Measurements from ENCODE around the gene GTF2E1.
"Not testable (repeated sequence)": the region's sequence is repeated elsewhere in the genome, so short reads cannot be mapped to it uniquely, and the experiment has no call there.

The GTF2E1 gene

DNA sequence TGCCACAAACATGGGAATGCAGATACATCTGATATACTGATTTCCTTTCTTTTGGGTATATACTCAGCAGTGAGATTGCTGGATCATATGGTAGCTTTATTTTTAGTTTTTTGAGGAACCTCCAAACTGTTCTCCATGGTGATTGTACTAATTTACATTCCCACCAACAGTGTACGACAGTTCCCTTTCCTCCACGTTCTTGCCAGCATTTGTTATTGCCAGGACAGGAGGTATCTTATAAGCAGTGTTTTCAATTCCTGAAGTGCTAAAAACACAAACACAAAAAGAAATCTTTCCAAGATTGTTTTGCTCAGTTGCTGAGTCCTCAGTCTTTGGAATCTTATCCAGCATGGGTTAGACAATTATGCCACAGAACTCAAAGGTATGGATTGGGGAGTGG is 13.5 kb downstream of the GTF2E1 start:
- DNase-seq = no peak

- DNase-seq = not testable (repeated sequence)
Observed at GRCh38 chr3:120758551-120758950, 16.0 kb downstream of the GTF2E1 start.

GRCh38 chr3:120762615-120763014 is 20.1 kb downstream of the GTF2E1 start:
- no peak for DNase-seq

DNA sequence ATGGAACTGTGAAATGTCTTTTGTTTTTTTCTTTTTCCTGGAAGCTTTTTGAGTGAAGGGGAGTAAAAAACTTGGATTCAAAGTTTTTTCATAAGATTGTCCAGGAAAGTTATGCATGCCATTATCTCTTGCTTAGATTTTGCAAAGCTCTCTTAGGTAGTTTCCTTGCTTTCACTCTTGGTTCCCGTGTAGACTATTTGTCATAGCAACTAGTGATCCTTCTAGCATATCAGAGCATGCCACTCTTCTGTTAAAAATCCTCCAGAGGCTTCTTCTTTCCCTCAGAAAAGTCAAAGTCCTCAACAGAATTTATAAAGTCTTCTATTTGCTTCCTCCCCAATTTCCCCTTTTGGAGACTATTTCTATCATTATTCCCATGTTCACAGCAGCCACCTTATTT is 21.1 kb downstream of the GTF2E1 start:
- no peak for DNase-seq

DNA sequence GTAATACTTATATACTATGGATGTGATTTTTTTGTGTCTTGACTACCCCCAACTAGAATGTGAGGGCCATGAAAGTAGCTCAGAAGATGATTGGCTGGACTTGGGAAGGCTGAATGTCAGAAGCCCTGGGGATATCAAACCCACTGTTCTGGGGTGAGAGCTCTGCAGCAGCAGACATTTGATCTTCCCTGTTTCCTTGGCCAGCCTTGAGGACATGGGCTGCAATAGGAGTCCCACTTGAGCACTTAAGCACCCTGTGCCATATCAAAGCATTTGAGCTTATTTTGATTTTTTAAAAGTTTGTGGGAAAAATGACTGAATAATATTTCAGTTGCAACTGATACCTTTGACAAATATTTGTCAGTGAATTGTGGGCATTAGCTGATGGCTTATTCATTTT is 21.7 kb downstream of the GTF2E1 start:
- DNase-seq = peak; percentile 13

DNA sequence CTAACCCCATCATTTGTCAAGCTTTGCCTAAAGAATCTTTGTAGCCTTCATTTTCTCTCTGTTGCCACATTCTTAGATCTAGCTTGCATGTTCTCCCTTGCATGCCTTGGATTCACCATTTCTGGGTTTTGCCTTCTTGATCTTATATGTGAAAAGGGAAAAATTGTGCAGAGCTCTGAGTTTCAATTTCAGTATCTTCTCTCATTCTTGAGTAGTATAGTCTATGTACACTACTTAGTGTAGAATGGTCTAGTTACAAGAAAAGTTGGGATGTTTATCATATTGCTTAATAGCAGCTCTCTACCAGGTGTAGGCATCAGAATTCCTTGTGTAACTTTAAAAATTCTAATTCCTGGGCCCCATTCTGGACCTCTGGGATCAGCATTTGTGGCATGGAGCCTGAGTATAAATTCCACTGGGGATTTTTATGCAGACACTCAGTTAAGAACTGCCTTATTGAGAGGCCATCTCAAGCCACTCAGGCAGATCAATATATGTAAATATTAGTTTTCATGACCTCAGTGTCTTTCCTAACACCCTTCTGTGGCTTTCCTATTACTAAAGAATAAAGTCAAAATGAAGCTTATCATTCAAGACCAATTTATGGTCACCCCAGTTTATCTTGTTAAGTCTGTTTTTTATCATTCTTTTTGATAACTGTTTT is 23.4 kb downstream of the GTF2E1 start:
- no peak for DNase-seq

- no peak for DNase-seq
Observed at GRCh38 chr3:120766576-120766975, 24.0 kb downstream of the GTF2E1 start.

GRCh38 chr3:120767106-120767505 is 24.6 kb downstream of the GTF2E1 start:
- no peak for DNase-seq

- DNase-seq = no peak
Observed at GRCh38 chr3:120769436-120769835, 26.9 kb downstream of the GTF2E1 start.

DNA sequence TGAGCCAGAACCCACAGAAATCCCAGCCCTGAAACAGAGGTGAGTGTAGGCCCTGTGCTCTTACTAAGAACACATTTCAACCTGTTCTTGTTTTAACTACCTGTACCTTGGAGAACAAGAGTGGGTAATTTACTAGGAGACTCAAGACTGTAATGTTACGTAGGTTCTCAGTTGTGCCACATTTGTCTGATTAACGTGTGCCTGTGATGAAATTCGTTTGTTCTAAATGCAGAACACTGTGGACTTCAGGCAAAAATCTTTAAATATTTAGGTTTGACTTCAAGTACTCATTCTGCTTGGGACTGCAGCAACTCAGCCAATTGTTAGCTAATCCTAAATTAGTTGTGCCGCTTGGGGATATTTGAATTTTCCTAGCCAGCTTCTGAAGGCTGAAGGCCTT is 28.3 kb downstream of the GTF2E1 start:
- DNase-seq = no peak

GRCh38 chr3:120772081-120772480 is 29.5 kb downstream of the GTF2E1 start:
- DNase-seq = no peak

- no peak for DNase-seq
Observed at GRCh38 chr3:120773932-120774331, 31.4 kb downstream of the GTF2E1 start.

DNA sequence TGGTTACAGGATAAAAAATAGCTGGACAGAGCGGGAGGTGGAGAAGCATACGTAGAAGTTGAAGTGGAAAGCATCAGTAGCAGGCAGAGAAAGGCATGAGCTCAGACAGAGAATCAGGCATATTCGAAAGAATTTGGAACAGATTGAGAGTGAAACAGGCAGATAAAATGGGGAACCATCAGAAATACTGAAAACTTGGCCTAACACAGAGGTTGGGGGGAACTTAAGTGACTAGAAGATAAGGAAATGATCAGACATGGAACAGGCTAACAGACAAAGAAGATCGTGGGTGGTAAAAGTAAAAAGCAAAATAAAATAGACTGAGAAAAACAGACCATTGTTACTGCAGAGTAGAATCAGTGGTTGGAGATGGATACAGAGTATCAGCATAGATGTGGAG is 32.9 kb downstream of the GTF2E1 start:
- DNase-seq = no peak

GRCh38 chr3:120778776-120779175 is 36.2 kb downstream of the GTF2E1 start:
- DNase-seq = no peak

DNA sequence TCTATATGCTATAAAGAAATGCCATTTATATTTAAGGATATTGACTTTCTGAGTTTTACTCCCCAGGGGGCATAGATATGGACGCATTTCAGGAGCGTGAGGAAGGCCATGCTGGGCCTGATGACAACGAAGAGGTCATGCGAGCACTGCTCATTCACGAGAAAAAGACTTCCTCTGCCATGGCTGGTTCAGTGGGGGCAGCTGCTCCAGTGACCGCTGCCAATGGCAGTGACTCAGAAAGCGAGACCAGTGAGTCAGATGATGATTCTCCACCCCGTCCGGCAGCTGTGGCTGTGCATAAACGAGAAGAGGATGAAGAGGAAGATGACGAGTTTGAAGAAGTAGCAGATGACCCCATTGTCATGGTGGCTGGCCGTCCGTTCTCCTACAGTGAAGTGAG is 38.4 kb downstream of the GTF2E1 start:
- DNase-seq = no peak

- DNase-seq = not testable (repeated sequence)
Observed at GRCh38 chr3:120785832-120786231, 43.3 kb downstream of the GTF2E1 start.

DNA sequence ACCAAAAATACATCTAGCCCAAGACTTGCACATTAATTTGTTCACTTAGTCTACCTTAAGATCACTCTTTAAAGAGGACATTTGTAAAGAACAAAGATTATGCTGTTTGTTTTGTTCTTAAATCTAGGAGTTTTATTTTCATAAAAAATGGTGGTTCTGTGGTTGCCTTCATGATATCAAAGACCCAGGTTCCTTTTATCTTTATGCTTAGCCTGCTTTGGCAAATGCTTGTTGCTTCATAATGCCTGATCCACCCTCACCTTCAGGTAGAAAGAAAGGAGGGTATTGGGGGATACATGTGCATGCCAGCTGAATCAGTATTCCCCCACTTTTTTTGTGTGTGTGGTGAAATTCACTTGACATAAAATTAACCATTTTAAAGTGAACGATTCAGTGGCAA is 48.5 kb downstream of the GTF2E1 start:
- no peak for DNase-seq

DNA sequence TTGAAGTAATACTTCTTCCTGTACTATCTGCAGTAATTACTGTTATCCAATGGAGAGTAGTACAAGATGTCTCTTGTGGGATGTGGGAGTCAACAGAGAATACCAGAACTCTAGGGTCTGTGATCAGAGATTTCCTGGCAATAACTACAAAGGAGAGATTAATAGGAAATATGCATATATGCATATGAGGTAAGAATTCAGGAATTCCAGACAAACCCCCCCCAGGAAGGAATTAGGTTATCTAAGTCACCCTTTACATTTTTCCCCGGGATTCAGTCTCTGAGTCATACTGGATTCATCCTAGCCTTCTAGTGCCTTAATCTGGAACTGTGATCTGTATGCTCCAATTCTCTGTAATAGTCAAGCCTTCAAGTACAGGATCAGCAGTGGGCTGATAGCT is 49.4 kb downstream of the GTF2E1 start:
- no peak for DNase-seq

DNA sequence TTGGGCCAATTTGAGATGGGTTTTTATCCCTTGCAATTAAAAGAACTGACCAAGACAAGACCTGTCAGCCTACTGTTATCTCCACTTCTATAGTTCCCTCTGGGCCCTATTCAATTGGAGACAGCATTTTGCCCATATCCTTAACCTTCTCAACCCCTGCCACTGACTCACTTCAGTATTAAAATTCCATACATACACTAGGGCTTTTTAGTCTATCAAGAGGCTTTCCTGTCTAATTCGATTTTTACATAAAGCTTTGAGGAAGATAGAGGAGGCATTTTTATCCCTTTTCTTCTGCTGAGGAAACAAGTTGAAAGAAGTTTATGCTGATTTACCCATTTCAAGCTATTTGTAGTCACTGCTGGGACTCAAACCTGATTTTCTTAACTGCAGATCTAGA is 51.1 kb downstream of the GTF2E1 start:
- no peak for DNase-seq

DNA sequence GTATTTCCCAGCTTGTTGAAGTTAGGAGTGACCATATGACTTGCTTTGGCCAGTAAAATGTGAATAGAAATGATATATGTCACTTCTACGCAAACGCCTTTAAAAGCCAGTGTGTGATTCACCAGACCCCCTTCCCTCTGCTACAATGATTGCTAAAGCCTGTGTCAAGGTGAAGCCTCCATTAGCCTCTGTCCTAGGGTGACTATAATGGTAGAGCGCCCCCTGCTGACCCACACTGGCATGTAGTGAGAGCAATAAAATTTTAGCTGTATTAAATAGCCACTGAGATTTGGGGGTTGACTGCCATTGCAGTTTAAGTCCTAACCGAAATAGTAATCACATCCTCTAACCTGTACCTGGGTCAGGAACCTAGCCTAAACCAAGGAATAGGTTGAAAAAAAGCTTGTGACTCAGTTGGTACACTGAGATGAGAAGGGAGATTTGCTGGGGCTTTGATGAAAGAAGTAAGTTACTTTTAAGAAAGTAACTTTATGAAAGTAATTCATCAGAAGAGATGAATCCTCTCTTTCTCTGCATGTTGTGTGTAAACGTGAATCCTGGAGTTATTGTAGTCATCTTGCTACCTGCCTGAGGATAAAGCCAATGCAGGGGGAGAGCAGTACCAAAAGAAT is 52.6 kb downstream of the GTF2E1 start:
- DNase-seq = no peak

GRCh38 chr3:120795959-120796358 is 53.4 kb downstream of the GTF2E1 start:
- no peak for DNase-seq

DNA sequence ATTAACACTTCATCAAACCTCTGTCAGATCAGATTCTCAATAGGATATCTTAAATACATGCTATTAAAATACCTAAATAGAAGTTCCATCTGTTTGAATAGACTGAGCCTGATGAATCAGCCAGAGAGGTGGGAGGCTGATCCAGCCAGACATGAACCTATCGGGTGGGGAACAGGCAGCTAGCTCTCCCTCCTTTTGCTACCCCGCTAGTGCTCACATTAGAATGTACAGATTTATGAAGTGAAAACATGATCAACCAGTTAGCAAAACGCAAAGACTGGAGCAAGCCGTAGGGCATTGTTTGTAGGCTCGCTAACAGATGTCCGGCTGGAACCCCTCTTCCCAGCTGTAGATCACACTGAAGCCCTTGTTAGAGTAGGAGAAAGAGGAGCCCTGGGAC is 54.4 kb downstream of the GTF2E1 start:
- DNase-seq = no peak

DNA sequence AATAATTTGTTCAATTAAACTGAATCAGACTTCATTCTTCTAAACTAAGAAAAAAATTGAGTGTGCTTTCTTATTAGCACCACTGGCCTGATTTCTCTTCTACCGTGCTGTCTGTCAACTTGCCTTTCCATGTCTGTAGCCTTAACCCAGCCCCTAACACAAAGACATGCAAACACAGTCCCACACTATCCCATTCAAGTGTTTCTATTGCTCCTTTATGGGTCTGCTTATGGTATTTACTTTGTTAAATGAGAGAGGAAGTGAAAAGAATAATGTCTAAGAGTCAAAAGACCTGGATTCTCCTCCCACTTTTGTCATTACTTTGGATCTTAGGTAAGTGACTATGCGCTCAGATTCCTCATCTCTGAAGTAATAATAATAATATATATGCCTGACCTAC is 55.3 kb downstream of the GTF2E1 start:
- no peak for DNase-seq

GRCh38 chr3:120798346-120798745 is 55.8 kb downstream of the GTF2E1 start:
- DNase-seq = no peak

- no peak for DNase-seq
Observed at GRCh38 chr3:120800625-120801024, 58.1 kb downstream of the GTF2E1 start.
